Right renal cortex interstitium (tissue), 3 donors: ENCODE results near the gene CD109. TPM values are rescaled to one million over a fixed set of nuclear protein-coding genes. Genes with fewer than 3 reads are reported as not detected.
"Not testable (repeated sequence)": the region's sequence is repeated elsewhere in the genome, so short reads cannot be mapped to it uniquely, and the experiment has no call there.

Experiments
- DNase-seq, 3 donors: peaks; one replicate each; pipeline ENCODE4 v3.0.0-alpha.2; 2013; ENCODE audit warnings: low read depth in 3 of 3, low spot score in 2 of 3
- polyA plus RNA-seq, 3 donors: library from polyadenylated mRNA; unstranded; fragments of 120-200 nt; gene quantifications; one replicate each; pipeline ENCODE4 v1.2.1, GENCODE V29; 2013; ENCODE audit not compliant: insufficient read length in 3 of 3

The CD109 gene
- polyA plus RNA-seq, 3 donors, result 12.4 to 15.5 (median 14.8) TPM

- no peak for DNase-seq
Measured at GRCh38 chr6:73830119-73830518, 134.1 kb downstream of the CD109 start.

DNA sequence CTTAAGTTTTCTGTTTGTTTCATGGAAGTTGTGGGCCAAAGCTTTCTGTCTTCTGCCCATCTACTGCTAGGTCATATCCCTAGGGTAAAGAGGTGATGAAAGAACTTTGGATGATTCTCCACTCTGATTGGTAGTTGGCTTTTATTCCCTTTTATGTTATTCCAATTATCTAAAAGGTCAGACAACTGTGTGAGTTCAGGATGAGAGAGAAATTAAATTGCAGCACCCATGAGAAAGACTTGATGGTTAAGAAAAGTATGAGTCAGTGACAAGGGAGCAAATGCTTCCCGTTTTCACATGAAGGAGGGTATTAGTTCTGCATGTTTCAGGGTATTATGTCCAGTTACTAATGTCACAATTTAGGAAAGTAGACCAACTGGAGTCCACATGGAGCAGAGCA lies 136.3 kb downstream of the CD109 start:
- DNase-seq, result no peak

DNA sequence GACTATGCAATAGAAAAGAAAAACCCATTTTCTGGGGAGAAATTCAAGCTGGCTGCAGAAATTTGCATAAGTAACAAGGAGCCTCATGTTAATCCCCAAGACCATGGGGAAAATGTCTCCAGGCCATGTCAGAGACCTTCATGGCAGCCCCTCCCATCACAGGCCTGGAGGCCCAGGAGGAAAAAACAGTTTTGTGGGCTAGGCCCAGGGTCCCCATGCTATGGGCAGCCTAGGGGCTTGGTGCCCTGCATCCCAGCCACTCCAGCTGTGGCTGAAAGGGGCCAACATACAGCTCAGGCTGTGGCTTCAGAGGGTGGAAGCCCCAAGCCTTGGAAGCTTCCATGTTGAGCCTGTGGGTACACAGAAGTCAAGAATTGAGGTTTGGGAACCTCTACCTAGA lies 148.7 kb downstream of the CD109 start:
- DNase-seq, result not testable (repeated sequence)

DNA sequence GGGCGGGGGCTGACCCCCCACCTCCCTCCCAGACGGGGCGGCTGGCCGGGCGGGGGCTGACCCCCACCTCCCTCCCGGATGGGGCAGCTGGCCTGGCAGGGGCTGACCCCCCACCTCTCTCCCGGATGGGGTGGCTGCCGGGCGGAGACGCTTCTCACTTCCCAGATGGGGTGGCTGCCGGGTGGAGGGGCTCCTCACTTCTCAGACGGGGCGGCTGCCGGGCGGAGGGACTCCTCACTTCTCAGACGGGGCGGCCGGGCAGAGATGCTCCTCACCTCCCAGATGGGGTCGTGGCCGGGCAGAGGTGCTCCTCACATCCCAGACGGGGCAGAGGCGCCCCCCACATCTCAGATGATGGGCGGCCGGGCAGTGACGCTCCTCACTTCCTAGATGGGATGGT lies 155.0 kb downstream of the CD109 start:
- not testable (repeated sequence) for DNase-seq

- DNase-seq, result peak in 2 of 3 donors; percentile 25 to 26
Measured at GRCh38 chr6:73854998-73855718, 159.2 kb downstream of the CD109 start.

GRCh38 chr6:73857341-73857890 lies 161.4 kb downstream of the CD109 start:
- no peak for DNase-seq

DNA sequence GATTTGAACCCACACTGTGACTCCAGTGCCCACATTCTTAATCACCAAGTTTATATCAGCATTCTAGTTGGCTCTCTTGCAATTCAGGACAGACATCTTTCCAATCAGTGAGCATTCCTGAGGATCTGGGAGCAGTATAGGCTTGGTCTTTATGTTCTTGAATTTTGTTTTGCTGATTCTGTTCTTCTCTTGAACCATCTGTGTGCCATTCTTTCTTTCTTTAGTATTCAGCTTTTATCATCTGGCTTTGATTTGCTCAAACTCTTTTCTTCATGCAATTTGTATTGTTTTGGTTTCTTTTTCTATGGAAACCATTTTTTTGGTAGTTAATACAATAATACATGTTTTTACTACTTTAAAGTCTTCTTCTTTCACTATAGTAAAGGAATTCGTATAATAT lies 162.4 kb downstream of the CD109 start:
- DNase-seq, result no peak

- DNase-seq, result no peak
Measured at GRCh38 chr6:73860303-73860702, 164.3 kb downstream of the CD109 start.

DNA sequence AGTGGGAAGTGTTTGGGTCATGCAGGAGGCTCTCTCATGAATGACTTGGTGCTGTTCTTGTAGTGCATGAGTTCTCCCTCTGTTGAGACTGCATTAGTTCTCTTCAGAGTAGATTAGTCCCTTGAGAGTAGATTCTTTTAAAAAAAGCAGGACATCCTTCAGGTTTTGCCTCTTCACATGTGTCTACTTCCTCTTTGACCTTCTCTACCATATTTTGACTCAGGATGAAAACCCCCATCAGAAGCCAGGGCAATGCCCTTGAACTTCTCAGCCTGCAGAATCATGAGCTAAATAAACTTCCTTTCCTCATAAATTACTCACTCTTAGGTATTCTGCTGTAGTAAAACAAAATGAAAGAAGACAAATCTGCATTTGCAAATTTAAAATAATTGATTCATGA lies 170.3 kb downstream of the CD109 start:
- DNase-seq, result no peak

- no peak for DNase-seq
Measured at GRCh38 chr6:73867411-73867810, 171.4 kb downstream of the CD109 start.

DNA sequence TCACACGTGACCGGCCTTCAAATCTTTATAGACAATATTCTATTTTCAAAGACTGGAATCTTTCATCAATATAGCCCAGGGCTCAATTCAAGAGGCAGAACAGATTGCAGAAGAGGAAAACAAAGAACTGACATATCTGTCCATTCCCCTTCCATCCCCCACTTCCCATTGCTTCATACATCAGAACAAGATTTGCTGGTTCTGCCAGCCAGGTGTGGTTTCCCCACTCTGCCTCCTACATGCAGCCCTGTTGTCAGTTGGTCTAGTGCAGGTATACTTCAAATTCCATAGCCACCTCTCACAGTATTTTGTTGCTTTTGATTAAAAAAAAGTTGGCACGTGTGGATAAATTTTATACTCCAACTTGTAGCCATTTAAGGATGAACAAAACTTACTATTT lies 174.9 kb downstream of the CD109 start:
- DNase-seq, result no peak

DNA sequence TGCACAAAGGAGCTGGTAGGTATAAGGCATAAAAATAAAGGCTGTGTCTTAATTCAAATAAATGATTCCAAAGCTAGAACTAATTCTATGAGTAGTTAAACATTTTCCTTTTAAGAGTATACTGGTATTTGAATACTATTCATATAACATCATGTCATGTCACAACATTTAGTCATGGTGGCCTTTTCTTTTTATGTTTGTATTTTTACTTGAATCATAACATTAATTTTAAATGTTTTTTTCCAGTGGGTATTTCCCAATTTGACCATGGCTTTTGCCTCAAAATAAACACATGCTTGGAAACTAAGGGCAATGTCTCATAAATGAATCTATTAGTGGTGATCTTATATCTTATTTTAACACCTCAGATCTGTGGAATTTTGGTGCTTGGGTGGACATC lies 177.1 kb downstream of the CD109 start:
- no peak for DNase-seq

Other genes starting within 250 kb of the CD109 start
- 1 to 10 TPM; 2.8 to 3.2 (median 3.2) TPM for gene CGAS, start 243.9 kb upstream of the CD109 start, polyA plus RNA-seq
- 10 to 100 TPM; 28.9 to 36.2 (median 31.6) TPM for gene MTO1, start 234.5 kb upstream of the CD109 start, polyA plus RNA-seq
- gene EEF1A1, start 175.2 kb upstream of the CD109 start, polyA plus RNA-seq, result over 10,000 TPM; 21,580 to 22,071 (median 21,951) TPM
- 10 to 100 TPM; 18.1 to 23.1 (median 20.0) TPM for gene SLC17A5, start 42.2 kb upstream of the CD109 start, polyA plus RNA-seq